ENCODE data around the gene SNX24.

DNA sequence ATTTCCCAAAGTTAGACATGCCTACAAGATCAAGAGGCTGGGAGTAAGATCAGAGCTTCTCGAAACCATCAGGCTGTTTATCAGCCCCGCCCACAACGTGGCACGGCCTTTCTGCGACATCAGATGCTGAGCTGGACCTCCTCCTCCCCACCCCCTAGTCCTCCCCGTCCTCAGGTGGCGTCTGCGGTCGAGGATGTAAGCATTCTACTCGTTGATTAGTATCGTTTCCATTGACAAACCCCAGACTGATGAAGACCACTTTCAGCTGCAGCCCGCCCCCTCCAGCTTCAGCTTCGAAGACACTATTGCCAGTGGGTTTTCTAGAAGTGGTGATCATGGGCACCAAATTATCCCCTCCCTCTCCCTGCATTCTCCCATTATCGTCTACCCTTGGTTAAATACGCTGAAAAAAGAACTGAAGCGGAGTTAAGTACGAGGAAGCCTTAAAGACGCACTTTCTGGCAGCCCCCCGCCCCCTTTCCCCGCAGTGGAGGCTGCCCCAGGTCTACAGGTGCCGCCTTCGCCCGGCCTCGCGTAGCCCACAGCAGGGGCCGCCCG, 190.0 kb downstream of the SNX24 start:
- TF ChIP-seq CTCF (IDR thresholded peaks at IDR 0.05; ENCODE audit: insufficient read depth, low read length) (no peak), REST (IDR thresholded peaks at IDR 0.05; ENCODE audit: insufficient replicate concordance, low read depth) (no peak), GABPA (IDR thresholded peaks at IDR 0.05; ENCODE audit: low read depth) (no peak), POLR2AphosphoS5 (IDR thresholded peaks at IDR 0.05; ENCODE audit: low read depth) (no peak), SPI1 (IDR thresholded peaks at IDR 0.05; ENCODE audit: borderline replicate concordance, low read depth) (no peak)

All from HL-60 (cell line).